GM12801 (cell line): ENCODE results near the gene LZTS3.

Source experiments
- TF ChIP-seq, protein P1 (sequence below): IDR thresholded peaks from one replicate; pipeline ENCODE4 v1.5.1; 2011; ENCODE audit warnings: control low read depth; ENCODE audit not compliant: insufficient read length; ENCODE audit errors: extremely low read depth

Gene LZTS3

DNA sequence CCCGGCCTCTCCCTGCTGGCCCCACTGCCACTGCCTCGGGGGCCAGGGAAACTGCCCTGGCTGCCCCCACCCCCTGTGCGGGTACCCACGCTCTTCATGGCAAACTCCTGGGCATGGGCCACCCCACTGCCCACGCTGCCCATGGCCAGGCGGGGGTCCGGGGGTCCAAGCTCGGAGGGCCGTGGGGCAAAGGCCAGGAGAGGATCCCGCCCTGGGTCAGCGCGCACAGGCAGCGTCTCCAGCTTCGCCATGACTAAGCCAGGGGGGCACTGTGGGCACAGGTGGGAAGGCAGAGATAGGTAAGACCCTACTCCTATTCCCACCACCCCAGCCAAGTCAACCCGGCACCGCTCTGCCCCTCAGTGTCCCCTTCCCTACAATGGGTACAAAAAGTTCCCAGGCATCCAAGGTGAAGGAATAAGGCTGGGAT is 6.4 kb downstream of the LZTS3 start:
- TF ChIP-seq, protein P1, sequence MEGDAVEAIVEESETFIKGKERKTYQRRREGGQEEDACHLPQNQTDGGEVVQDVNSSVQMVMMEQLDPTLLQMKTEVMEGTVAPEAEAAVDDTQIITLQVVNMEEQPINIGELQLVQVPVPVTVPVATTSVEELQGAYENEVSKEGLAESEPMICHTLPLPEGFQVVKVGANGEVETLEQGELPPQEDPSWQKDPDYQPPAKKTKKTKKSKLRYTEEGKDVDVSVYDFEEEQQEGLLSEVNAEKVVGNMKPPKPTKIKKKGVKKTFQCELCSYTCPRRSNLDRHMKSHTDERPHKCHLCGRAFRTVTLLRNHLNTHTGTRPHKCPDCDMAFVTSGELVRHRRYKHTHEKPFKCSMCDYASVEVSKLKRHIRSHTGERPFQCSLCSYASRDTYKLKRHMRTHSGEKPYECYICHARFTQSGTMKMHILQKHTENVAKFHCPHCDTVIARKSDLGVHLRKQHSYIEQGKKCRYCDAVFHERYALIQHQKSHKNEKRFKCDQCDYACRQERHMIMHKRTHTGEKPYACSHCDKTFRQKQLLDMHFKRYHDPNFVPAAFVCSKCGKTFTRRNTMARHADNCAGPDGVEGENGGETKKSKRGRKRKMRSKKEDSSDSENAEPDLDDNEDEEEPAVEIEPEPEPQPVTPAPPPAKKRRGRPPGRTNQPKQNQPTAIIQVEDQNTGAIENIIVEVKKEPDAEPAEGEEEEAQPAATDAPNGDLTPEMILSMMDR: no peak

DNA sequence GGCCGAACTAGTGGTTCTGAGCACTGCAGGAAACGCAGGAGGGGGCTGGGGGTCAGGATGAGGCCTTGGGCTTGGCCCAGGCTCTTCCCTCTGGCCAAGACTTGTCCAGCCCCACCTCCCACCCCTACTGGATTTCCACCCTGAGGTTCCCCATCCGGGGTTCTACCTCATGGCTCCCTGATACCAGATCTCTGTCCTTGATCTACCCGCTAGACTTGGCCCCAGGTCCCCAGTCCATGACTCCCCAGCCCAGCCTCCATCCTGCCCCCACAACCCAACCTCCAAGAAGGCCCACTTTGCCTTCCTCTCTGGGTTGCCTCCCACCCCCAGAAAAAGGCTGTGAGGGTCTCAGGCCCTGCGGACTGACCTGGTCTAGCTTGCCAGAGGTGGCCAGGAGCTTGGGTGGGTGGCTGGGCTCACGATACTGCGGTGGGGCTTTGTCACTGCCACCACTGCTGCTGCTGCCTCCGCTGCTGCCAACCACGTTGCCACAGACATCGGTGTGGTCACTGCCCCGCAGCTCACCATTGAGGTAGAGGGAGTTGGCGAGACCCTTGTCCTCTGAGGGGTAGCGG is 6.9 kb downstream of the LZTS3 start:
- TF ChIP-seq, protein P1: no peak

DNA sequence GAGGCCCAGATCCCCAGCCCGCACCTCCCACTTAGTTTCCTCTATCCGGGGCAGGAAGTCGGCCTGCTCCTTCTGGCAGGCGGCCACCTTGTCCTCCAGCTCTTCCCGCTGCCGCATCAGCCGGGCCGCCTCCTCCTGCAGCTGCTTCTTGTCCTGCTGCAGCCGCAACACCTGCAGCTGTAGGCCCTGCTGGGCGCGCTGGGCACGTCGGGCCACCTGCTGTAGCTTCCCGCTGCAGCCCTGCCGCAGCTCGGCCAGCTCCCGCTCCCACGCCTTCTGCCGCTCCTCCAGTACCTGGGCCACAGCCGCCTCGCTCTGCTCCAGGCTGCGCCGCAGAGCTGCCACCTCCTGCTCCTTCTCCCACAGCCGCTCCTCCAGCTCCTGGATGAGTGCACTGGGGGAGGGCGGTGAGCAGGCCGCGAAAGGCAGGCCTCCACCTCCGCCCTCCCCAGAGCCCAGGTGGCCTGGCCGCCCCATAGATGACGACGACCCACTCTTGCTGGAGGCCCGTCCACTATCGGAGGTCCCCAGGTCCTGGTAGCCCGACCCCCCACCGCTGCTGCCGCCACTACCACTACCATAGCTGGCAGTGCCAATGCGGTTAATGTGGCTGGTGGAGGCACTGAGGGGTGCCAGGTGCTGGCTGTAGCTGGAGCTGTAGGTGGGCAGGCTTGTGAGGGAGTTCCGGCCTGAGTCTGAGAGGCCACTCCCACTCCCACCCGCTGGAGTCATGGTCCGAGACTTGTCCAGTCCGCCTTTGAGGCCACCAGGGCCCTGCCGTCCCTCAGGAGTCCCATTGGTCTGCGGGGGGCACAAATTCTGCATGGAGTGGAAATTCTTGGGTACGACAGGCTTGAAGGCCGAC is 7.6 kb downstream of the LZTS3 start:
- TF ChIP-seq, protein P1: no peak

DNA sequence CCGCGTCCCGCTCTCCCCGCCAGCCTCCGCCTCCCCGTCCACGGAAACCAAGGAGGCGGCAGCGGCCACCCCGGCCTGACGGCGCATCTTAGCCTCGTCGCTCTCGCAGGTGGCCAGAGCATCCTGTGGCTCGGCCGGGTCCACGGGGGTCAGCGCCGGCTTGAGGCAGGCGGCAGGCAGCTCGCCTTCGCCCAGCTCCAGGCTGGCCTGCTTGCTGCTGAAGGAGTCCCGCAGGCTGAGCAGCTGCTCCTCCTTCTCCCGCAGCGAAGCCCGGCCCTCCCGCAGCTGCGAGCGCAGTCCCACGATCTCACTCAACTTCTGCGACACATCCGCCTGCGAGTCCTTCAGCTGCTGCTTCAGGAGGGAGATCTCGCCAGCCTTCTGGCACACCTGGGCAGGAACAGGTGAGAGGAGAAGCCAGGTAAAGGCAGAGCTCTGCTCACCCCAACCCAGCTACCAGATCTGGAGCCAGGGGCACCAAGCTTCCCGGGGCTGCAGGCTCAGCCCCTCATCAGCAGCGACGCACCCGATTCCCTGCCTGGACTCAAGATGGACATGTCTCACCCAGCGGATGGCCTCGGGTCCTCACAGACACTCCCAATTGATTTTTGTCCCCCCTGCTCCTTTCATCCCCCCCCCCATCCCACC is 8.5 kb downstream of the LZTS3 start:
- TF ChIP-seq, protein P1: no peak

DNA sequence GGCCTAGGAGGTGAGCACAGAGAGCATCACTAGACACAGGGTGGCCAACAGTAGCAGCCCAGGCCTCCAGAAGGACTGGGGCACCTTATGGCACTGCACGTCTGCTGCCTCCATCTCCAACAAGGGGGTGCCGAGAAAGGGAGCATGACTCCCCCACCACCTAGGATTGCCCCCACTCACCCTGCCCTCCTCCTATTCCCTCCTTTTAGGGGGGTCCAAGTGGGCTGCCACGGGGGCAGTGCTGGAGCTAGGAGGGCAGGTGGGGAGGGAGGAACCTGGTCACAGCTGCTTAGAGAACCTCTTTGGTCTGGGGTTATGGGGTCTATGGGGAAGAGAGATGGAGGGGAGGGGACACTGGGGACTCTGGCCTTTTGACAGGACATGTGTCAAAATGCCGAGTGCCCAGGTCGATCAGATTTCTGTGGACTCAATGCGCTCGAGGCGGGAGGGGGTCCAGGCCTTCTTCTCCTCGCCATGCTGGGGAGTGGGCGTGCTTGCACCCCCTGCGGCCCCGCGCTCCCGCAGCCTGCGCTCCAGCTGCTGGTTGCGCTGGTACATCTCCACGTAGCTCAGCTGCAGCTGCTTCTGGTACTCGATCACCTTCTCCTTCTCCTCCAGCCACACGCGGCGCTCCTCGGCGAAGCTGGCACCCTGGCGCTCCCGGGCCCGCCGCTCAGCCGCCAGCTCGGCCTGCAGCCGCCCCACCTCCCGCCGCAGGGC is 9.1 kb downstream of the LZTS3 start:
- TF ChIP-seq, protein P1: no peak

DNA sequence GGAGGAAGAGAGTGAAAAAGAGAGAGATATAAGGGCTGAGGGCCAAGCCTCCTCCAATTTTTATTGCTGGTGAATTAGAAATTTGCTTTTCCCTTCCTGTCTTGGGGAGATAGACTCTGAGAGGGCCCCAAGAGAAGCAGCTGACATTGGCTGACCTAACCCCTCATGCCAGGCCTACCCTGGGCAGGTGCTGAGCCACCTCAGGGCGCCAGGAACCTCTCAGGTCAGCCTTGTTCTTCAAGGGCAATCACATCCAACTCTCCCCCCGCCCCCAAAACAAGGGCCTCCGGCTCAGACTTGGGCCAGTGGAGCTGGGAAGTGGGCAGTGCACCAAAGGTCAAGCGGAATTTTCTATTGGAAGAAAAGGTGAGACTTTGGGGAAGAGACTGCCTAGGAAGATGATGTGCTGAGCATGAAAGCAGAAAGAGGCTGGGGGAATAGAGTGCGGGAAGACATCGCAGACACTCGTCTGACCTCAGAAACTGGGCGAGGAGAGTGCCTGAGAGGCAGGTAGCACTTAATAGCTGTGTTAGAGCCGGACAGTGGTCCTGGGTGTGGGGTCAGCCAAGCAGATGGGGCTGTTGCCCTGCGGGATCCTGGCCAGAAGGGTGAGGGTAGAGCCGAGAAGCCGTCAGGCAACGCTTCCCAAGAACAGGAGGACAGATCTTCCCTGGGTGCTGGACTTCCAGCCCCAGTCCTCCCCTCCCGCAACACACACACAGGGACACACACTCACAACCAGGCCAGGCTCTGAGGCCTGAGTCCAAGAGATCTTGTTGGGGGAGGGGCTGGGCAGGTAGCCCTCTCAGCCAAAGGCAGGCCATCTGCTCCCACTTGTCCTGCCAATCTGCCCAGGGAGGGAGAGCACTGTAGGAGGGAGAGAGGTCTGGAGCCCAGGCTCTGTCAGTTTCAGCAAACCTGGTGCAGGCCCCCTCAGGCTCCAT is 10.0 kb downstream of the LZTS3 start:
- TF ChIP-seq, protein P1: no peak
